Naive thymus-derived CD8-positive, alpha-beta T cell (primary cell): ENCODE results near the gene AHNAK. TPM values are rescaled to one million over a fixed set of nuclear protein-coding genes. Genes with fewer than 3 reads are reported as not detected.
"Not testable (repeated sequence)": the region's sequence is repeated elsewhere in the genome, so short reads cannot be mapped to it uniquely, and the experiment has no call there.

Experiments
- ATAC-seq, 2 donors: fragments of 150-1000 bp; cut with Tn5 transposase in 1 of 2; sonication (Bioruptor Pico), chemical (Tn5 transposase) in 1 of 2; 1 replicate in 1 of 2; 2 replicates in 1 of 2; pipeline ENCODE4 v1.10.0; 2021; ENCODE audit warnings: mild to moderate bottlenecking in 2 of 2, moderate library complexity in 2 of 2
- POLR2A ChIA-PET: fragments of 350-600 bp; sonication (Branson Sonifier 250); formaldehyde crosslinking; loops from one replicate; lab custom pipeline; 2021; ENCODE audit warnings: antibody characterized with exemption; lab: Charles Lee
- DNase-seq, 10 donors: peaks; one replicate each; pipeline versions ENCODE4 v3.0.0 to v3.0.0-alpha.2; 2020 to 2022
- H3K27ac Mint-ChIP-seq, 10 donors: one replicate each; pipeline ENCODE4 v1.8.0; 2020 to 2022; ENCODE audit warnings: mild to moderate bottlenecking in 10 of 10, mixed read lengths in 10 of 10, moderate library complexity in 4 of 10, inconsistent platforms in 1 of 10
- H3K27me3 Mint-ChIP-seq, 5 donors: one replicate each; pipeline ENCODE4 v1.8.0; 2021 to 2022; ENCODE audit warnings: mixed read lengths in 5 of 5
- H3K36me3 Mint-ChIP-seq, 3 donors: one replicate each; pipeline ENCODE4 v1.8.0; 2020 to 2022; ENCODE audit warnings: mixed read lengths in 3 of 3, mild to moderate bottlenecking in 2 of 3, inconsistent platforms in 1 of 3
- H3K4me1 Mint-ChIP-seq, 4 donors: one replicate each; pipeline ENCODE4 v1.8.0; 2021 to 2022; ENCODE audit warnings: mixed read lengths in 4 of 4
- H3K4me3 Mint-ChIP-seq, 10 donors: one replicate each; pipeline ENCODE4 v1.8.0; 2020 to 2022; ENCODE audit warnings: mild to moderate bottlenecking in 10 of 10, mixed read lengths in 10 of 10, moderate library complexity in 6 of 10, inconsistent platforms in 1 of 10
- H3K9me3 Mint-ChIP-seq, 9 donors: one replicate each; pipeline ENCODE4 v1.8.0; 2020 to 2022; ENCODE audit warnings: mixed read lengths in 9 of 9, mild to moderate bottlenecking in 3 of 9, inconsistent platforms in 1 of 9, moderate library complexity in 1 of 9
- polyA plus RNA-seq, 3 donors: library from polyadenylated mRNA; unstranded; fragments of 300-500 nt; fragmentation: Illumina TruSeq; gene quantifications; one replicate each; pipeline ENCODE4 v1.2.3, GENCODE V29; 2021
- total RNA-seq, 8 experiments: library from RNA in 2 of 8; stranded (reverse) in 2 of 8; gene quantifications; one replicate each; pipeline ENCODE4 v1.2.3 and lab custom pipeline; 2021 to 2026

The AHNAK gene
- total and polyA plus RNA-seq, 5 experiments from 2014 or later = 7.7 to 231 (median 19.8) TPM

DNA sequence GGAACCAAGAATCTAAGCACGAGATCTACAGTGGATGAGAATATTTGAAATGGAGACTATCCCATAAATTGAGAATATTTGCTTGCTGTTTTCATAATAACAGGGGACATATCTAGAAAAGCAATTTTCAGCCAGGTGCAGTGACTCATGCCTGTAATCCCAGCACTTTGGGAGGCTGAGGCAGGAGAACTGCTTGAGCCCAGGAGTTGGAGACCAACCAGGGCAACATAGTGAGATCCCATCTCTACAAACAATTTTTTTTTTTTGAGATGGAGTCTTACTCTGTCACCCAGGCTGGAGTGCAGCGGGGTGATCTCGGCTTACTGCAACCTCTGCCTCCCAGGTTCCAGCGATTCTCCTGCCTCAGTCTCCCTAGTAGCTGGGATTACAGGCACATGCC is 35.1 kb upstream of the AHNAK start:
- POLR2A ChIA-PET = interaction anchor here (1.2 kb wide), 1 partner anchor 10 kb away, joined by 4 read pairs; the partner anchor contains the start of gene TUT1
- H3K27ac Mint-ChIP-seq, H3K9me3 Mint-ChIP-seq, DNase-seq, H3K27me3 Mint-ChIP-seq, H3K4me3 Mint-ChIP-seq, ATAC-seq: not testable (repeated sequence)
- Mint-ChIP-seq H3K4me1 (peaks cover 0 to 17% (median 5%) of the 10 kb centered on the region in 4 donors), H3K36me3 (peaks cover 0 to 73% (median 10%) of the 10 kb centered on the region in 3 donors)

DNA sequence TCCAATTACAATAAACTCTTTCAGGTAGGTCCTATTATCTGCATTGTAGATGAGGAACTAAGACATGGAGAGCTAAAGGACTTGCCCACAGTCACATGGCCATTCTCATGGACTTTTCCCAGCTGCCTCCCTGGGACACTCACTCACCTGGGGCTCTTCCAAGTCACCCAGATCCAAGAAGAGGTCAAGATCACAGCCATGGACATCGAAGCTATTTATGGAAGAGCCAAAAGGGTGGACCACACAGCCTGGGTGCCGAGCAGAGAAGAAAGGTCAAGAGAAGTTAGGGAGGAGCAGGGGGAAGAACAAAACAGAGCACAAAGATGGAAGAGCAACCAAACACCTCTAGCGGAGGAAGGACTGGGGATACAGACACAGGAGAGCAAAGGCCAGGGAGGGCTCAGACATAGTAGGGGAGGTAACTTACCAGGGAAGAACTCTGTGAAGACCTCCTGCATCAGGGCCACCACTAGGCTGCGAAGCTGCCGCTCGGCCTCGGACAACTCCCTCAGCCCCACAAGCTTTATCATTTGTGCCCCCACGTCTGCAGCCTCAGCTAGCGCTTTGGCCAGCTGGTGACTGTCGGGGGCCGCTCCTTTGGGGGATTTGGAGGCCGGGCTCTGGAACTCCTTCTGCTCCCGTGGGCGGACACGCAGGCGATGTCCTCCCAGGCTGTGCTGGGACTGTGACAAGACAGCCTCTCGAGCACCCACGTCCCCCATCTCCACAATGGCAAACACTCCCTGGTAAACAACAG is 34.5 kb upstream of the AHNAK start:
- peak overlapping the region in 5 of 10 donors; percentile 4 to 61 (median 51) for H3K27ac Mint-ChIP-seq
- no peak for DNase-seq
- POLR2A ChIA-PET = interaction anchor here (0.9 to 1.3 kb wide), 3 partner anchors 10 to 84 kb away, joined by 3 to 4 read pairs (median 3); partner anchors contain the start of genes C11orf98, CSKMT and TUT1
- ATAC-seq = no peak
- H3K4me3 Mint-ChIP-seq = no peak overlapping the region
- no peaks in the 10 kb centered on the region for H3K27me3 Mint-ChIP-seq
- H3K9me3 Mint-ChIP-seq = no peaks in the 10 kb centered on the region
- H3K4me1 Mint-ChIP-seq = peaks cover 0 to 16% (median 5%) of the 10 kb centered on the region in 4 donors
- peaks cover 0 to 75% (median 8%) of the 10 kb centered on the region in 3 donors for H3K36me3 Mint-ChIP-seq

DNA sequence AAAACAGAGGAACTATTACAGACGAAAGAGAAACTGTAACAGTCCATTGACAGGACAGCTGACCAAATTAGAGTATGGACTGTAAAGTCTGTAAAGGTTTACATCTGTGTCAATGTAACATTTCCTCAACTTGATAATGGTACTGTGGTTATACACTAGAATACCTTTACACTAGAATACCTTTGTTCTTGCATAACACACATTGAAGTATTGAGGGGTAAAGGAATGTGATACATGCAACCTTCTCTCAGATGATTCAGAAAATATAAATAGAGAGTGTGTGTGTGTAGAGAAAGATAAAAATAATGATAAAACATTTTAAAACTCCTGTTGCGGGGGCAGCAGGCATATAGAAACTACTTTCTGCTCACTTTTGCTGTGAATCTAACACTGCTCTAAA is 32.6 kb upstream of the AHNAK start:
- Mint-ChIP-seq H3K27me3 (no peaks in the 10 kb centered on the region), H3K36me3 (peaks cover 0 to 64% (median 5%) of the 10 kb centered on the region in 3 donors), H3K27ac (no peak overlapping the region), H3K9me3 (no peaks in the 10 kb centered on the region), H3K4me3 (no peak overlapping the region), H3K4me1 (peaks cover 11 to 23% (median 18%) of the 10 kb centered on the region in 4 donors)
- POLR2A ChIA-PET = interaction anchor here (7.5 kb wide), 1 partner anchor 12 kb away, joined by 104 read pairs; the partner anchor contains the start of gene TUT1
- DNase-seq (no peak), ATAC-seq (no peak)

DNA sequence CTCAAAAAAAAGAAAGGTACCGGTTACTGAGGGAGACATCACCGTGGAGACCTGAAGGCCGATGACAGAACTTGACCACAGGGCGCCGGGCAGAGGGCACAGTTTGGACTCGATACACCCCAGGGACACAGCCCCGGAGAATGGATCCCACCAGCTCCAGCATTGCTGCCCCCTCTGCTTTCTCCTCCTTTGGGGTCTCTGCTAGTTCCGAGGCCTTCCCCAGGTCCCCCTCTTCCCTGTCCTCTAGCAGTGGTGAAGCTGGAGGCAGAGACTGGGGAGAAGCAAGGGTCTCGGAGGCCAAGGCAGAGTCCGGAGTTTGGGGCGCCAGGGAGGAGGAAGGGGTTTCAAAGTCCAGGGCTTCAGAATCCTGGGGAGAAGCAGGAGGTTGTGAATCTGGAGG is 31.9 kb upstream of the AHNAK start:
- H3K4me3 Mint-ChIP-seq = no peak overlapping the region
- ATAC-seq = no peak
- no peaks in the 10 kb centered on the region for H3K9me3 Mint-ChIP-seq
- POLR2A ChIA-PET = interaction anchor here (0.7 to 7.5 kb wide), 2 partner anchors 13 to 72 kb away, joined by 7 to 104 read pairs; partner anchors contain the start of gene TUT1
- H3K27me3 Mint-ChIP-seq = no peaks in the 10 kb centered on the region
- peaks cover 16 to 25% (median 20%) of the 10 kb centered on the region in 4 donors for H3K4me1 Mint-ChIP-seq
- H3K27ac Mint-ChIP-seq = peak overlapping the region in 2 of 10 donors; percentile 28 to 52
- DNase-seq = no peak
- H3K36me3 Mint-ChIP-seq = peaks cover 0 to 59% (median 5%) of the 10 kb centered on the region in 3 donors

DNA sequence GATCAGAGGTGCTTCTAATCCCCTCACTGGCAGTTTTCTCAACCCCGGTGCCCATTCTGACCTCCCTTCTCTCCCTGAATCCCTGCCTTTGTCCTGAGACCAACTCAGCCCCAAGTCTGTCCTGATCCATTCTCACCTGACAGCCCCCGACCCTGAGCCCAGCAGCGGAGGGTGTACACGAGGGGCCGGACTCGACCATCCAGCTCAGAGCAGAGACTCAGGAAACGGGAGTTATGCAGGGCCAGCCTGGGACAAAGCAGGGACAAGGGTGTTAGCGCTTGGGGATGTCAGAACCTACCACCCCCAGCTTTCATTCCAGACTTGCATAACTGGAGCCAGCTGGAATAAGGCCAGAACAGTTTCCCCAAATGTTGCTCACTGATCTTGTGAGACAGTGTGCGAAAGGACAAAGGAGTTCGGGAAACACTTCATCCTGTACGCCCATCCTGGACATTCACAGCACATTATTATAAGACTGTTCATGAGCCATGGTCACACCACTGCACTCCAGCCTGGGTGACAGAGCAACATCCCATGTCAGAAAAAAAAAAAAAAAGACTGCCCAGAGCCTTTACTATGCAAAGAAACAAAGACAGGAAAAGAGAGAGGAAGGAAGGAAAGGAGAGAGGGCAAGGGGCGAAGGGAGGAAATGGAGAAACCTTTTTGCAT is 30.6 kb upstream of the AHNAK start:
- POLR2A ChIA-PET = interaction anchor here (0.5 to 7.5 kb wide), 6 partner anchors 15 to 209 kb away, joined by 3 to 104 read pairs (median 4); partner anchors contain the start of gene TUT1
- DNase-seq = no peak
- no peaks in the 10 kb centered on the region for H3K9me3 Mint-ChIP-seq
- peaks cover 28 to 38% (median 30%) of the 10 kb centered on the region in 4 donors for H3K4me1 Mint-ChIP-seq
- no peak for ATAC-seq
- H3K4me3 Mint-ChIP-seq = no peak overlapping the region
- H3K36me3 Mint-ChIP-seq = peaks cover 0 to 58% (median 5%) of the 10 kb centered on the region in 3 donors
- H3K27ac Mint-ChIP-seq = peak overlapping the region in 6 of 10 donors; percentile 26 to 81 (median 40)
- no peaks in the 10 kb centered on the region for H3K27me3 Mint-ChIP-seq

DNA sequence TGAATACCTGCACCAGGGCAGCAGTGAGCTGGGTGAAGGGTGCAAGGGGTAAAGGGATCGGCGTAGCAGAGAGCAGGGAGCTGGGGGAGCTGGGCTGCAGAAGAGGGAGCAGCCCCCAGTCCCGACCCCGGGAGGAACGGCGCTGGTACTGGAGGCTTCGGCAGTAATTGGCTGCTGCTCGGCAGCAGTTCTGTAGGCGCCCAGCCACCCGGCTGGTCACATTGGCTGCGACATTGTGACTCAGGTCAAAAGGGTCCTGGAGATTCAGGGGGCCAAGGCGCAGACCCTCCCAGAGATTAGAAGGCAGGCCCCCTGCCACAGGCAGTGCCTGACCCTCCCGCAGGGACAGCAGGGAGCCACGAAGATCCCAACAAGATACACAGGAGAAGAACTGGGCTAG is 29.2 kb upstream of the AHNAK start:
- POLR2A ChIA-PET = interaction anchor here (2.8 to 7.5 kb wide), 2 partner anchors 10 to 16 kb away, joined by 40 to 104 read pairs; partner anchors contain the start of gene TUT1

GRCh38 chr11:62575156-62575555 is 28.6 kb upstream of the AHNAK start:
- no peak for DNase-seq
- Mint-ChIP-seq H3K4me1 (peaks cover 39 to 51% (median 46%) of the 10 kb centered on the region in 4 donors), H3K27ac (peak overlapping the region in 9 of 10 donors; percentile 90 to 99 (median 98)), H3K27me3 (no peaks in the 10 kb centered on the region), H3K9me3 (no peaks in the 10 kb centered on the region), H3K4me3 (peak overlapping the region in 9 of 10 donors; percentile 93 to 99 (median 97)), H3K36me3 (peaks cover 0 to 62% (median 10%) of the 10 kb centered on the region in 3 donors)
- no peak for ATAC-seq
- POLR2A ChIA-PET = interaction anchor here (0.6 to 7.5 kb wide), 13 partner anchors 11 to 265 kb away, joined by 3 to 104 read pairs (median 9); partner anchors contain the start of genes C11orf98, CSKMT, HNRNPUL2 and LBHD1

More for the DNA sequence above, 29.2 kb upstream of the AHNAK start:
- Mint-ChIP-seq H3K4me1 (peaks cover 37 to 47% (median 40%) of the 10 kb centered on the region in 4 donors), H3K27ac (peak overlapping the region in 7 of 10 donors; percentile 57 to 99 (median 79)), H3K9me3 (no peaks in the 10 kb centered on the region), H3K27me3 (no peaks in the 10 kb centered on the region), H3K36me3 (peaks cover 0 to 60% (median 9%) of the 10 kb centered on the region in 3 donors), H3K4me3 (peak overlapping the region in 9 of 10 donors; percentile 11 to 97 (median 69))
- DNase-seq (no peak), ATAC-seq (no peak)

DNA sequence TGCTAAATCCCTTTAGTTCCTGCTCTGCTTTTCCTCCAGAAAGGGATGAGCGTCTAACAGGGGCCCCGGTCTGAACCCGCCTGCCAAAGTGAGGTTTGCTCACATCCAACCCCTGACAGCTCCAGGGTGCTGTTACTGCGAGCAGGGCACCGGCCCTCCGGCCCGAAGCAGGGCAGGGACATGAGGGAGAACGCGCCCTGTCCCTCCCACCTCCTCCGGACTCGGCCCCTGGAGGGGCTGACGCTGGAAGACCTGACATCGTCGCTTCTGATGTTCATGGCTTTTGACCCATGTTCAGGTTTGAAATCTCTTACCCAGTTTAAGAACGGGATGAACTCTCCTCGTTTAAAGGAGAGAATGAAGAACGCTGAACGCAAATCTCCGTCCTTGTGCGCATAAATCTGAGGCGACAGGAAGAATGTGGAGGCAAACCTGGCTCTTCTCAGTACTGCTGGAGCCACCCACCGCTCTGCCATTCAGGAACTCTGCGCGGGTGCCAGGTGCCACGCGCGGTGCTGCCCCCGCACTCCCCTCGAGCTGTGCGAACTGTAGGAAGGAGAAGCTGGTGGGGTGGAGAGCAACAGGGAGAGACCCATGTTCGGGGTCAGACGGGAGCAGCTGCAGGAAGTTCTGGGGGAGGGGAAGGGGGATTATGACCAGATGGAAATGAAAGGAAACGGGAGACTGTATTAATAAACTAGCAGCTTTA is 27.9 kb upstream of the AHNAK start:
- peaks cover 0 to 68% (median 10%) of the 10 kb centered on the region in 3 donors for H3K36me3 Mint-ChIP-seq
- H3K27ac Mint-ChIP-seq = peak overlapping the region; percentile 90 to 99 (median 98)
- POLR2A ChIA-PET = interaction anchor here (0.6 to 7.5 kb wide), 35 partner anchors 12 to 307 kb away, joined by 3 to 104 read pairs (median 6); partner anchors contain the start of genes B3GAT3, C11orf98, CSKMT and HNRNPUL2
- peak overlapping the region; percentile 93 to 99 (median 97) for H3K4me3 Mint-ChIP-seq
- H3K4me1 Mint-ChIP-seq = peaks cover 41 to 58% (median 51%) of the 10 kb centered on the region in 4 donors
- ATAC-seq = peak; percentile 16 to 20
- no peak for DNase-seq
- no peaks in the 10 kb centered on the region for H3K27me3 Mint-ChIP-seq
- H3K9me3 Mint-ChIP-seq = no peaks in the 10 kb centered on the region

- H3K4me3 Mint-ChIP-seq = peak within 1 kb of the TSS; percentile 93 to 99 (median 97)
- peaks cover 41 to 59% (median 53%) of the 10 kb centered on the region in 4 donors for H3K4me1 Mint-ChIP-seq
- peaks cover 0 to 73% (median 10%) of the 10 kb centered on the region in 3 donors for H3K36me3 Mint-ChIP-seq
- H3K9me3 Mint-ChIP-seq = no peaks in the 10 kb centered on the region
- peak within 1 kb of the TSS; percentile 90 to 99 (median 98) for H3K27ac Mint-ChIP-seq
- ATAC-seq (peak; percentile 91 to 92), DNase-seq (peak; percentile 94 to 100 (median 98))
- POLR2A ChIA-PET = interaction anchor here (0.6 to 7.5 kb wide), 34 partner anchors 12 to 307 kb away, joined by 3 to 104 read pairs (median 6); partner anchors contain the start of genes B3GAT3, C11orf98, CSKMT and HNRNPUL2
- H3K27me3 Mint-ChIP-seq = no peaks in the 10 kb centered on the region
Measured at GRCh38 chr11:62573592-62574362, 27.2 kb upstream of the AHNAK start, which contains the start of gene EEF1G. TSS of gene EEF1G (minus strand) at chr11:62573891. CDS start at chr11:62573842, 49 bp downstream.

- Mint-ChIP-seq H3K27ac (peak overlapping the region; percentile 90 to 99 (median 98)), H3K4me1 (peaks cover 41 to 59% (median 56%) of the 10 kb centered on the region in 4 donors), H3K36me3 (peaks cover 0 to 71% (median 10%) of the 10 kb centered on the region in 3 donors), H3K27me3 (no peaks in the 10 kb centered on the region), H3K9me3 (no peaks in the 10 kb centered on the region), H3K4me3 (peak overlapping the region; percentile 93 to 99 (median 97))
- ATAC-seq (peak; percentile 19 to 20), DNase-seq (peak in 3 of 10 donors; percentile 40 to 46 (median 45))
- POLR2A ChIA-PET = interaction anchor here (0.5 to 7.5 kb wide), 35 partner anchors 12 to 308 kb away, joined by 3 to 104 read pairs (median 6); partner anchors contain the start of genes B3GAT3, C11orf98, CSKMT and HNRNPUL2
Measured at GRCh38 chr11:62573006-62573591, 26.5 kb upstream of the AHNAK start.
